K562 (cell line): ENCODE measurements around the gene THOC5. TPM values are rescaled to one million over a fixed set of nuclear protein-coding genes. Genes with fewer than 3 reads are reported as not detected.
"Not testable (repeated sequence)": the region's sequence is repeated elsewhere in the genome, so short reads cannot be mapped to it uniquely, and the experiment has no call there.

Experiments
- ATAC-seq: fragments of 200-7000 bp; cut with Tn5 transposase; 3 replicates; pipeline ENCODE4 v1.9.1; 2020; ENCODE audit warnings: moderate library complexity
- BruUV-seq: library from RNA; stranded (reverse); fragments of 400-500 nt; replicated peaks from 2 replicates; lab custom pipeline; 2021; lab: Mats Ljungman, UMichigan
- CTCF ChIA-PET: fragments of 300-600 bp; formaldehyde crosslinking; extraction: SDS; loops from one replicate; lab custom pipeline; 2021; ENCODE audit warnings: low intra/inter-chr PET ratio; lab: Yijun Ruan, JAX
- POLR2A ChIA-PET: fragments of 300-600, 350-650 bp; sonication (Branson Sonifier 250); formaldehyde crosslinking; extraction: SDS; loops from one replicate; lab custom pipeline; 2021; ENCODE audit warnings: antibody characterized with exemption, inconsistent platforms; lab: Yijun Ruan, JAX
- DNase-seq, 4 experiments: peaks; one replicate each; pipeline versions ENCODE4 v3.0.0 to v3.0.0-alpha.2; 2011 to 2018; ENCODE audit warnings: low spot score in 3 of 4, mixed read lengths in 3 of 4; ENCODE audit errors: extremely low read depth in 1 of 4
- FAIRE-seq: peaks from 2 replicates; lab custom pipeline; 2011; peaks lifted over from hg19 to GRCh38; lab: Jason Lieb, UNC
- H2AFZ ChIP-seq: 2 replicates; pipeline ENCODE4 v1.6.0; 2011; ENCODE audit warnings: low read depth, low read length, control low read depth, inconsistent platforms
- H3K27ac ChIP-seq: fragments of 200-600 bp; 3 replicates; pipeline ENCODE4 v1.8.0; 2011; ENCODE audit warnings: low read depth, mild to moderate bottlenecking, control low read depth, inconsistent platforms, low read length, moderate library complexity, mixed read lengths; ENCODE audit errors: extremely low read depth
- H3K27me3 ChIP-seq, 2 experiments: fragments of 300-600 bp in 1 of 2; 2 replicates in 1 of 2; 3 replicates in 1 of 2; pipeline versions ENCODE4 v1.6.0 to v1.8.0; 2011; ENCODE audit warnings: inconsistent platforms in 2 of 2, low read length in 2 of 2, mild to moderate bottlenecking in 1 of 2, mixed read lengths in 1 of 2, moderate library complexity in 1 of 2; ENCODE audit not compliant: control insufficient read depth in 2 of 2, insufficient read depth in 2 of 2
- H3K36me3 ChIP-seq: fragments of 300-600 bp; 3 replicates; pipeline ENCODE4 v1.8.0; 2011; ENCODE audit warnings: mild to moderate bottlenecking, low read length, inconsistent platforms; ENCODE audit not compliant: control insufficient read depth, insufficient read depth
- H3K4me1 ChIP-seq, 2 experiments: fragments of 200-600 bp in 1 of 2; replicated peaks in 1 of 2; 2 replicates in 1 of 2; 3 replicates in 1 of 2; pipeline versions ENCODE4 v1.5.1 to v1.8.0; 2011; ENCODE audit warnings: inconsistent platforms in 2 of 2, low read length in 2 of 2, mild to moderate bottlenecking in 1 of 2, mixed read lengths in 1 of 2, moderate library complexity in 1 of 2; ENCODE audit not compliant: control insufficient read depth in 2 of 2, insufficient read depth in 2 of 2
- H3K4me2 ChIP-seq: 2 replicates; pipeline ENCODE4 v1.6.1; 2011; ENCODE audit warnings: low read length, control low read depth, inconsistent platforms, mixed read lengths; ENCODE audit not compliant: insufficient read depth
- H3K4me3 ChIP-seq: fragments of 200-600 bp; sonication (generic), shearing (Covaris generic); 2 replicates; pipeline ENCODE4 v1.5.1; 2016; ENCODE audit warnings: control low read depth, inconsistent platforms
- H3K79me2 ChIP-seq: fragments of 200-600 bp; 3 replicates; pipeline ENCODE4 v1.8.0; 2011; ENCODE audit warnings: low read length, inconsistent platforms; ENCODE audit not compliant: control insufficient read depth, insufficient read depth
- H3K9ac ChIP-seq, 2 experiments: 2 replicates each; pipeline versions ENCODE4 v1.6.0 to v1.6.1; 2011; ENCODE audit warnings: low read depth in 2 of 2, low read length in 2 of 2, control low read depth in 1 of 2, inconsistent platforms in 1 of 2, mild to moderate bottlenecking in 1 of 2, mixed read lengths in 1 of 2; ENCODE audit not compliant: insufficient read depth in 1 of 2
- H3K9me1 ChIP-seq: one replicate; pipeline ENCODE4 v1.6.0; 2011; ENCODE audit warnings: inconsistent platforms, mild to moderate bottlenecking, low read length, moderate library complexity; ENCODE audit not compliant: control insufficient read depth, insufficient read depth
- H3K9me3 ChIP-seq: replicated peaks from 2 replicates; pipeline ENCODE4 v1.5.1; 2011; ENCODE audit warnings: low read depth, low read length, inconsistent platforms; ENCODE audit not compliant: control insufficient read depth, insufficient read depth
- H4K20me1 ChIP-seq: replicated peaks from 2 replicates; pipeline ENCODE4 v1.6.1; 2011; ENCODE audit warnings: low read length, inconsistent platforms, mixed read lengths; ENCODE audit not compliant: control insufficient read depth, insufficient read depth
- BCOR ChIP-seq: fragments of 450-650 bp; IDR thresholded peaks from 2 replicates; pipeline ENCODE4 v1.6.1; 2016
- L3MBTL2 ChIP-seq: fragments of 450-650 bp; IDR thresholded peaks from 2 replicates; pipeline ENCODE4 v1.6.1; 2016; ENCODE audit warnings: mild to moderate bottlenecking, moderate library complexity
- NFIX ChIP-seq: fragments of 250-450 bp; sonication (Bioruptor Pico); IDR thresholded peaks from 2 replicates; pipeline ENCODE4 v1.4.0; 2020; ENCODE audit warnings: low read depth, mild to moderate bottlenecking, moderate library complexity
- POLR2H ChIP-seq: IDR thresholded peaks from 2 replicates; pipeline ENCODE4 v1.6.1; 2016; ENCODE audit warnings: missing genetic modification characterization, low read depth, mild to moderate bottlenecking, control low read depth, missing compliant biosample characterization, moderate library complexity
- ZNF121 ChIP-seq: sonication (generic); formaldehyde crosslinking; conservative IDR thresholded peaks from 2 replicates; pipeline ENCODE4 v1.8.0; 2022; ENCODE audit warnings: missing genetic modification reagents
- ZSCAN29 ChIP-seq: fragments of 450-650 bp; IDR thresholded peaks from 2 replicates; pipeline ENCODE4 v1.6.1; 2017
- WGBS: fragments of 100-300 bp; shearing (Covaris generic); methylation state at CpG from one replicate; pipeline ENCODE4 v1.1.6; 2016; ENCODE audit warnings: low coverage, mixed read lengths; ENCODE audit not compliant: insufficient coverage; ENCODE audit errors: missing lambda C conversion rate; 5-methylcytosine and 5-hydroxymethylcytosine counted together
- in situ Hi-C: fragments of 300-500 bp; cut with MboI; formaldehyde crosslinking; loops from 4 replicates; pipeline ENCODE4 v1.15.0; 2018; ENCODE audit warnings: inconsistent platforms, mixed read lengths
- intact Hi-C: fragments of 100-400 bp; cut with micrococcal nuclease; formaldehyde crosslinking; loops from 2 replicates; pipeline ENCODE4 v1.14.2; 2022
- polyA plus RNA-seq, 8 experiments: library from polyadenylated mRNA; depleted of rRNA in 4 of 8; stranded (reverse) in 5 of 8; unstranded in 3 of 8; fragments of >200 nt; fragmentation: Nextera tagmentation in 2 of 8; fragmentation: Illumina TruSeq in 1 of 8; extraction: Ambion mirVana in 2 of 8; extraction: Trizol in 1 of 8; gene quantifications; 2 replicates each; pipeline versions ENCODE4 v1.2.1 to v1.2.3, GENCODE V29; 2011 to 2014; ENCODE audit warnings: inconsistent platforms in 1 of 8, missing spikeins in 1 of 8
- total RNA-seq, 7 experiments: library from RNA; depleted of rRNA in 6 of 7; stranded (reverse); fragments of >200 nt in 6 of 7; fragmentation: Illumina TruSeq in 2 of 7; extraction: Trizol in 2 of 7; gene quantifications; 2 replicates each; pipeline versions ENCODE4 v1.2.1 to v1.2.3, GENCODE V29; 2011 to 2021; ENCODE audit warnings: low replicate concordance in 1 of 7

The THOC5 gene
- total and polyA plus RNA-seq, 9 of the 15 experiments (the other 6 are each of a cell fraction or from before 2014, with no cell fraction given) = 45.3 to 96.5 (median 51.4) TPM

GRCh38 chr22:29587938-29588699 lies 34.6 kb upstream of the THOC5 start (continued):
- TF ChIP-seq NFIX (no peak), ZSCAN29 (no peak), POLR2H (tag) (no peak), L3MBTL2 (no peak)

- H3K9me1 ChIP-seq, POLR2A ChIA-PET, H3K27ac ChIP-seq, H3K27me3 ChIP-seq, H3K4me1 ChIP-seq, H3K4me3 ChIP-seq, intact Hi-C loops, H3K4me2 ChIP-seq, H3K9ac ChIP-seq, H3K36me3 ChIP-seq, H4K20me1 ChIP-seq, CTCF ChIA-PET, H3K79me2 ChIP-seq, H2AFZ ChIP-seq, ATAC-seq, BruUV-seq, in situ Hi-C loops, FAIRE-seq, H3K9me3 ChIP-seq, DNase-seq: not testable (repeated sequence)
- 59% methylated on average over 3 of the region's 4 CpGs for WGBS
- TF ChIP-seq BCOR (peak; percentile 10; the same call in 1 of the 2 replicates), ZNF121 (peak; percentile 63)
These were observed 32.7 kb upstream of the THOC5 start for GRCh38 chr22:29586193-29586705.
